IPS DF 4.7 (cell line): ENCODE data around the gene LARP1B.
"Not testable (repeated sequence)": the region's sequence is repeated elsewhere in the genome, so short reads cannot be mapped to it uniquely, and the experiment has no call there.

Source experiments
- DNase-seq: peaks from one replicate; pipeline ENCODE4 v3.0.0-alpha.2; 2013; ENCODE audit warnings: low spot score; ENCODE audit errors: extremely low read depth

Gene LARP1B

DNA sequence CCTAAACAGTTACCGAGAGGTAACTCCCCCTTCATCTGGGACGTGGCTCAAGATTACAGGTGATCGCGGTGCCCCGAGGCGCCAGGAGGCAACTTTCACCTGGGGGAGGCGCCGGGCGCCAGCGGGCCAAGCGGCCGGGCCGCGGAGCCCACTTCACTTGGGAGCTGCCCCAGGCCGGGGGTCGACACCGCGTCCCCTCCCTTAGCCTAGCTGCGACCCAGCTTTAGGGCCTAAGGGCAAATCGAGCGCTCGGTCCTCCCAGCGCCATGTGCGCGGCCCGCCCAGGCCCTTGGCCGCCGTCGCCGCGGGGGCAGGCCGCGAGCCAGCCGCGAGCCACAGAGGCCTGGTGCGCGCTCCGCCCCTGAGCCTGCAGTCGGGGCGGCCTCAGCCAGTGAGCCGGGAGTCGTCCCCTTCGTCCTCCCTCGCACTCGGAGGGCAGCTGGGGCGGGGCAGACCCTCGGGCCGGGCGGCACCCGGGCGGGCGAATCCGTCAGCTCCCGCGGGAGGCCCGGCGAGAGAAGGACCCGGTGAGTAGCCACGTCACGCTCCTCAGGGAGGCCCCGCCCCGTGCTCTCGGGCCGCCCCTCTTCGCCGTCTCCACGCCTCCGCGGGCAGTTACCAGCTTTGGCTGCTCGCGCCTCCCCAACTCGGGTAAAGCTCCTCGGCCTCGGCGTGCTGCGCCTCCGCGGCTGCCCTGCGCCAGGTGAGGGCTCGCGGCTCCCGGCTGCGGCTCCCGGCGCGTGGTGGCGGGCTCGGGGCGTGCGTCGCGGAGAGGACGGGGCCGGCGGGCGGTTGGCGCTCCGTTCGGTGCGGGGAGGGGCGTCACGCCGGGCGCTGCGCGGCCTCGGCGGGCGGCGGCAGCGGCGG lies at the start of gene LARP1B:
TSS of gene LARP1B (plus strand) at position 614 of the 867 bp plus-strand sequence. CDS start 13,640 bp downstream, outside the sequence.
- no peak for DNase-seq

DNA sequence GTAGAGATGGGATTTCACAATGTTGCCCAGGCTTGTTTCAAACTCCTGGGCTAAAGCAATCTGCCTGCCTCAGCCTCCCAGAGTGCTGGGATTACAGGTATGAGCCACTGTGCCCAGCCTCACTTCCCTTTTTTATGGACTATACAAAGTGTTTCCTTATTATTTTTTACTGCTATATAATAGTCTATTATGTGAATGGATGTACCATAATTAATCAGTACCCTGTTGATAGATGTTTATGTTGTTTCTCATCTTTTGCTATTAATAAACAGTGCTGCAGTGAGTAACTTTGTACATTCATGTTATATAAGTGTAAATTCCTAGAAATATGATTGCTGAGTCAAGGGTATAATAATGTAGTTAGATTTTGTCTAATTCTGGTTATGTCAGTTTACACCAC lies 35.8 kb upstream of the LARP1B start:
- no peak for DNase-seq

DNA sequence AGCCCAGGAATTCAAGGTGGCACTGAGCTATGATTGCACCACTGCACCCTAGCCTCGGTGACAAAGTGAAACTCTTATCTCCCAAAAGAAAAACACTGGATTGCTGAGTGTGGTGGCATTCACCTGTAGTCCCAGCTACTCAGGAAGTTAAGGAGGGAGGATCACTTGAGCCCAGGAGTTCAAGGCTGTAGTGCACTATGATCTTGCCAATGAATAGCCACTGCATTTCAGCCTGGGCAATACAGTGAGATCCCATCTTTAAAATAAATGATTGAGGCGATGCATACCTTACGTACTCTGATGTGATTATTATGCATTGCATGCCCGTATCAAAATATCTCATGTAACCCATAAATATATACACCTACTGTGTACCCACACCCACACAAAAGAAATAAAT lies 31.2 kb upstream of the LARP1B start:
- DNase-seq = no peak

DNA sequence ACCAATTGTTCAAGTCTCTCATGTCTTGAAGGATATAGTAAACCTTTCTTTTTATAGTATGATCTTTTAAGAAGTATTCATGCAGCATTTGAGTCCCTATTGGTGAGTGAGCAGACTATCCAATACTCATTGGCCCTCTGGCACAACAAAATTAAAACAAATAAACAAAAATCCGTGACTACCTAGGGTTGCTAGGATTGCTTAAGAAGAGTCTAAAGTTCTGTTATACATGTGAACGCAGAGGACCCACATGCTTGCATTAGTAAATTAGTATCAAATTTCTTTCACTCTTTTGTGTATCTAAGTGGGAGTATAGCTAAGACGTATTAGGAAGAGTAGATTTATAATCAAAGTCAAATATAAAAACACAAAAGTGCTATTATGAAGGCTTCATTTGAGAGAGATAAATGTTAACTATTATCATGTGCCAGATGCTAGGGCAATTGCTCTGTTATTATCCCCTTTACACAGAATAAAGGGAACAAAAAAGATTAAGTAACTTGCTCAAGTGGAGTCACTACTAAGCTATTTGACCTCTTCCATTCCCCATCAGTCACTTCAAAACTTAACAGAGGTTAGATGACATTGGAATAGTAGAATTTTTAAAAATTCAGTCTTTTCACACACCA lies 29.2 kb upstream of the LARP1B start:
- no peak for DNase-seq

DNA sequence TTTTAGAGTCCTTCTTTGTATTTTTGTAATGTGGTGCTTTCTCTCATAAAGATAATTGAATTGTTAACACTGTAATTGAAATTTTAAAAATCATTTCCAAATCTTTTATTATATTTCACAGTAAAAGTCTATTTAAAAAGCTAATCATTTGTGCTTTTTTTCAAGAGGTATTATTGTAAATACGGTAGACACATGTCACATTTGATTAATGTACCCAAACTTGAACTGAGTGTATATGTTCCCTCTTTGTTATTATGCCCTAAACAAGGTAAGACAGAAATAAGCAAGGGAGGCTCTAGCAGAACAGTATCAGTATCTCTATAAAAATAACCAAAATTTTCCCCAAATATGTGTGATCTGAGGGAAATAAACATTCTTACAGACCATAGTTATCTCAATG lies 21.5 kb upstream of the LARP1B start:
- no peak for DNase-seq

DNA sequence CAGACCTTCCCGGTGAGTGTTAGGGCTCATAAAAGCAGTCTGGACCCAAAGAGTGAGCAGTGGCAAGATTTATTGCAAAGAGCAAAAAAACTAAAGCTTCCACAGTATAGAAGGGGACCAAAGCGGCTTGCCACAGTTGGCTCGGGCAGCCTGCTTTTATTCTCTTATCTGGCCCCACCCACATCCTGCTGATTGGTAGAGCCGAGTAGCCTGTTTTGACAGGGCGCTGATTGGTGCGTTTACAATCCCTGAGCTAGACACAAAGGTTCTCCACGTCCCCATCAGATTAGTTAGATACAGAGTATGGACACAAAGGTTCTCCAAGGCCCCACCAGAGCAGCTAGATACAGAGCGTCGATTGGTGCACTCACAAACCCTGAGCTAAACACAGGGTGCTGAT lies 14.1 kb upstream of the LARP1B start:
- DNase-seq = not testable (repeated sequence)

DNA sequence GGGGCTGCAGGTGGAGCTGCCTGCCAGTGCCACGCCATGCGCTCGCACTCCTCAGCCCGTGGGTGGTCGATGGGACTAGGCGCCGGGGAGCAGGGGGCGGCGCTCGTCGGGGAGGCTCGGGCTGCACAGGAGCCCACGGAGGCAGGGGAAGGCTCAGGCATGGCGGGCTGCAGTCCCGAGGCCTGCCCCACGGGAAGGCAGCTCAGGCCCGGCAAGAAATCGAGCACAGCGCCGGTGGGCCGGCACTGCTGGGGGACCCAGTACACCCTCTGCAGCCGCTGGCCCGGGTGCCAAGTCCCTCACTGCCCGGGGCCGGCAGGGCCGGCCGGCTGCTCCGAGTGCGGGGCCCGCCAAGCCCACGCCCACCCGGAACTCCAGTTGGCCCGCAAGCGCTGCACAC lies 13.6 kb upstream of the LARP1B start:
- DNase-seq = not testable (repeated sequence)

DNA sequence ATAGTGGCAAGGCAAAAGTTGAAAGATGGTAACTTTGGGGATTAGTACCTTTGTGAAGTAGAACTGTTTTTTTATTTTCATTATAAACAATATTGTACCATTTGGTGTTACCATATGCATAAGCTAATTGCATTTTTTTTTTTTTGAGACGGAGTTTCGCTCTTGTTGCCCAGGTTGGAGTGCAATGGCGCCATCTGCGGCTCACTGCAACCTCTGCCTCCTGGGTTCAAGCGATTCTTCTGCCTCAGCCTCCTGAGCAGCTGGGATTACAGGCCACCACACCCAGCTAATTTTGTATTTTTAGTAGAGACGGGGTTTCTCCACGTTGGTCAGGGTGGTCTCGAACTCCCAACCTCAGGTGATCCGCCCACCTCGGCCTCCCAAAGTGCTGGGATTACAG lies 9.9 kb upstream of the LARP1B start:
- not testable (repeated sequence) for DNase-seq

DNA sequence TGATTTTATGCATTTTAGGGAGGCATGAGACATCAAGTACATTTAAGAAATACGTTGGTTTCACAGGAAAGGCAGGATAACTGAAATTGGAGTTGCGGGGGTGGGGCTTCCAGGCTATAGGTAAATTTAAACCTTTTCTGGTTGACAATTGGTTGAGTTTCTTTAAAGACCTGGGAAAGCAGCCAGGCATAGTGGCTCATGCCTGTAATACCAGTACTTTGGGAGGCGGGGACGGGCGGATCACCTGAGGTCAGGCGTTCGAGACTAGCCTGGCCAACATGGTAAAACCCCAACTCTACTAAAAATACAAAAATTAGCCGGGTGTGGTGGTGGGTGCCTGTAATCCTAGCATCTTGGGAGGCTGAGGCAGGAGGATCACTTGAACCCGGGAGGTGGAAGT lies 6.2 kb upstream of the LARP1B start:
- not testable (repeated sequence) for DNase-seq

DNA sequence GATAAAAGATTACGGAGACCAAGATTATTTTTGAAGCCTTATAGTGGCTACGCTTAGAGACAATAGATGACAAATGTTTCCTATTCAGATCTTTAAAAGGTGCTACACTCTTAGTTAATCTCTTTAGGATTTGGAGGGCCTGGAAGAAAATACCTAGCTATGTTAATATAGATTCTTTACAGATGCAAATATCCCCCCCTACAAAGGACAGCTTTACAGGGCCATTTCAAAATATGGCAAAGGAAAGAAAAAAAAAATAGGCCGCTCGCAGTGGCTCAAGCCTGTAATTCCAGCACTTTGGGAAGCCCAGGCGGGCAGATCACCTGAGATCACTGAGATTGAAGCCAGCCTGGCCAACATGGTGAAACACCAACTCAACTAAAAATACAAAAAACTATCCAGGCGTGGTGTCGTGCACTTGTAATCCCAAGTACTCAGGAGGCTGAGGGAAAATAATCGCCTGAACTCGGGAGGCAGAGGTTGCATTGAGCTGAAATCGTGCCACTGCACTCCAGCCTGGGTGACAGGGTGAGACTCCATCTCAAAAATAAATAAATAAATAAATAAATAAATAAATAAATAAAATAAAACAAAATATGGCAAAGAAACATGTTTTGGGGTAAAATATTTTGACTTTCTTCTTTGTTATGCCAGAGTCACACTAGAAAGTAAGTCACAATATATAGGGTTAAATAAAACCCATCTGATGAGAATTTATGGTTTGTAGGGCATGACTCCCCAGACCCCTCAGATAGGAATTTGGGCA lies 5.5 kb upstream of the LARP1B start:
- not testable (repeated sequence) for DNase-seq

DNA sequence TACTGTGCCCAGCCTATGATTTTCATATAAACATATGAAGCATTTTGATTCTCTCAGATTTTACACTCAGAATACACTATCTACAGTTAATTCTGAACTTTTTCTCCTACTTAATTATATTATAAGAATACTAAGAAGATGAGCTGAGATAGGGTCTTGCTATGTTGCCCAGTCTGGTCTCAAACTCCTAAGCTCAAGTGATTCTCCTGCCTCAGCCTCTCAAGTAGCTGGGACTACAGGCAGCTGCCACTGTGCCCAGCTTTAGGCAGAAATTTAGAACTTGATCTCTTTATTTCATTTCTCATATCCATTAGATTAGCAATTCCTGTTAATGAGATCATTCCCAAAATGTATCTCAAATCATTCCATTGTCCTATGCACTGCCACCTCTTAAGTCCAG lies 4.7 kb upstream of the LARP1B start:
- DNase-seq = no peak

DNA sequence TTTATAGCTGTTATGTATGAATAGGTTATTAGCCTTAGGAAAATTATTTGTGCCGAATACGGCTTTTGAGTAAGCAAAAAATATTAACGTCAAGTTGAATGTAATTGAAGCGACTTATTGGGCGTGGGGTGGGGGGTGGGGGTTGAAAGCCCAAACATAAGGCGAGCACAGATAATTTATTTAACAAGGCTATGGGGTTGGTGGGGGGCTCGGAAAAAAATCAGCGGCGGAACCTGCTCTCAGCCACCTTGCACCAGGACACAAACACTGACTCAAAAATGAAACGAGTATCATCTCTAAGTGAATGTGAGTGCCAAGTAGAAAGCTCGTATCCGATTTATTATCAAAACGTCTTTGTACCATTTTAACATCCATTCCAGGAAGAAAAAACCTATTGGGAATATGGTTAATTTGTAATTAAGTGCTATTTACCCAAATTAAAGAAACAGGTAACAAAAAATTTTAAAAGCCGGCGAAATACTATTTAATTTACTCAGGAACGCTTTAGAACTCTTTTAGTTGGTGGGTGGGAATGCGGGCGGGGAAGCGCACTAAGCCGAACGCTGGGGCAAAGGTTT lies 902 bp upstream of the LARP1B start:
- no peak for DNase-seq

DNA sequence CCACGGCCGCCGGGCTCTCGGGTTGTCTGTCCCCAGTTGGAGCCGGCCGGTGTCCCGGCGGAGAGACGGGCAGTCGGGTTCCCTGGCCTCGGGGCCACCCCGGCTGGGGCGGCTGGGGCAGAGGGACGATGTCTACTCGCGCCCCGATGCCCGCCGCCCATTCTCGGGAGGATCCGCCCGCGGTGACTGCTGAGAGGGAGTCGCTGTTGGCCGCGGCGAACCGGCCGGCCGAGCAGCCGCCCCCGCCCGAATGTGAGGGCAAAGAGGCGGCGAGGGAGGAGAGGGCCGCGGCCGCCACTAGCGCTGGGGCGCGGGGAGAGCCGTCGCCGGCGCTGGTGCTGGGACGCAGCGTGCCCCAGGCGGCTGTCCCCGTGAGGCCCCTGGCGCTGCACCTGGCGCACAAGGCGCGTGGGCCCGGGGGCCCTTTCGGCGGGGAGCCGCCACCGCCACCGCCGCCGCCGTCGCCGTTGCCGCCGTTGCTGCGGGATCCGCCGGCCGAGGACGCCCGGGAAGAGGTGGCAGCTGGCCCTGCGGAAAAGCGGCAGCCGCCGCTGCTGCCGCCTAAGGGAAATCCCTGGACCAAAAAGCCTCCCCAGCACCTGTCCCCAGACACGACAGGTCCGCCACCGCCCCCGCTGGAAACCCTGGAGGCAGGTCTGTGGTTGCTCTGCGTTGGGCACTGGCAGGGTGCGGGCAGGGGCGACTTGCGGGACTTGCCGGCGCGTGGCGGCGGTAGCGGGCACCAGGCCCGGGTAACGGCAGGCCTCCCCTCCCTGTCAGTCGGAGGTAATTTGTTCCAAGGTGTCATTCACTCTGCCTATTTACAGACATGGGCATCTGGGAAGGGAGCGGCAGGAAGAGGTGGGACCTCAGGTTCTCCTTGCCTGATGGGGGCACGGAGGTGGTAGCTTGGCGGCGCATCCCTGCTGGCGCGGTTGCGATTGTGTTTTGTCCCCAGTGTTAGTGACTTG lies 739 bp downstream of the LARP1B start:
- DNase-seq = no peak

DNA sequence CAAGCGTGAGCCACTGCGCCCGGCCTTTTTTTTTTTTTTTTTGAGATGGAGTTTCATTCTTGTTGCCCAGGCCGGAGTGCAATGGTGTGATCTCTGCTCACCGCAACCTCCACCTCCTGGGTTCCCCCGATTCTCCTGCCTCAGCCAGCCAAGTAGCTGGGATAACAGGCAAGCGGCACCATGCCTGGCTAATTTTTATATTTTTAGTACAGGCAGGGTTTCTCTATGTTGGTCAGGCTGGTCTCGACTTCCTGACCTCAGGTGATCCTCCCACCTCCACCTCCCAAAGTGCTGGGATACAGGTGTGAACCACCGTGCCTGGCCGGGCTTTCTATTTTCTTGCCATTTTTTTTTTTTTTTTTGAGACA lies 5.3 kb downstream of the LARP1B start:
- not testable (repeated sequence) for DNase-seq

DNA sequence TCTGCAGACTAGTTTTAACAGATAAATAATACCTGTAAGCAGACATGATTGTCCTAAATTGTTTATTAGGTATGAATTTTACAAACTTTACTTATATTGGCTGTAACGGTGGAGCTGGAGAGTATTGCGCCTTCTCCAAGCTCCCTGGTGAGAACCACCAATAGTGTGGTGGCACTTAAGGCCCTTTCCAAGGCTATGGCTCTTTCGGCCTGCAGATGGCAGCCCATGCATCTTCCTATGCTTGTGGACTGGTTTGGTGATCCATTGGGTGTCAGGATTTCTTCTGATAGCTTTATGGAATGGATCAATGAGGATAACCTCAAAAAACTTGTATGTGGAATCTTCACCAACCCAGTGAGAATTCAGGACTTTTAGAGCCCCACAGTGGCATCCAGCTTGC lies 7.8 kb downstream of the LARP1B start:
- no peak for DNase-seq

DNA sequence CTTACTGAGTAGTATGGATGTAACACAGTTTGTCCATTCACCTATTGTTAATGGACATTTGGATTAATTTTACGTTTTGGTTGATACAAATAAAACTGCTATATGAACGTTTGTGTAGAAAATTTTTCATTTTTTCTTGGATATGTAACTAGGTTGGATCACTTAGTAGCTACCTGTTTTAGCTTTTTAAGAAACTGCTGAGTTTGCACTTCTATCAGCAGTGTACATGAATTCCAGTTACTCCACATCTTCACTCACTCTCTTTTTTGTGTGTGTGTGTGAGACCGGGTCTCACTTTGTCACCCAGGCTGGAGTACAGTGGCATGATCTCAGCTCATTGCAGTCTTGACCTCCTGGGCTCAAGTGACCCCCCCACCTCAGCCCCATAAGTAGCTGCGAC lies 15.4 kb downstream of the LARP1B start:
- no peak for DNase-seq

DNA sequence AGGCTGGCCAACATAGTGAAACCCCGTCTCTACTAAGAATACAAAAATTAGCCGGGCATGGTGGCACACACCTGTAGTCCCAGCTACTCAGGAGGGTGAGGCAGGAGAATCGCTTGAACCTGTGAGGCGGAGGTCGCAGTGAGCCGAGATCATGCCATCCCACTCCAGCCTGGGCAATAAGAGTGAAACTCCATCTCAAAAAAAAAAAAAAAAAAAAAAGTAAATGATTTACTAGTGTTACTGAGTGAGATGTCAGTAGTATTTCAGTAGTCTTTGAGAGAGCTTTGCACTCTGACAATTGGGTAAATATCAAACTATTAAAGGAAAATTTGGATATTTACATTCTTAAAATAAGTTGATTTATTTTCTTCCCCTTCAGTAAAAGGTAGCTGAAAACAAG lies 34.2 kb downstream of the LARP1B start:
- DNase-seq = not testable (repeated sequence)

DNA sequence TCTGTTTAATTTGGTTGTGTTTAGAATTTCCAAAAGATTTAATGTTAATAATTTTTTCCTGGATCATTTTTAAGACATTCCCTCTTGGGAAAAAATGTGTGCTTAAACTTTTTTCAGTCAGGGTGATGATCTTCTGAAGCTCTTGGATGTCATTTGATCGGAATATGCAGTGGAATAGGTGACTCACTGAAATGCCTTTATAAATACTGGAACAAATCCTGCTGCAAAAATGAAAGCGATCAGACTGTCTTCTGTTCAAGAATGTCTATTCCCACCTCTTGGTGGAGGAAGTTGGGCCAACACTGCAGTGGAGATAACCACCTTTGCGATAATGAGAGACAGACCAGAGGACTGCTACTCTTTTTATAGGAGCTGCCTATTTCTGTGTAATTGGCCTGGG lies 46.7 kb downstream of the LARP1B start:
- no peak for DNase-seq

DNA sequence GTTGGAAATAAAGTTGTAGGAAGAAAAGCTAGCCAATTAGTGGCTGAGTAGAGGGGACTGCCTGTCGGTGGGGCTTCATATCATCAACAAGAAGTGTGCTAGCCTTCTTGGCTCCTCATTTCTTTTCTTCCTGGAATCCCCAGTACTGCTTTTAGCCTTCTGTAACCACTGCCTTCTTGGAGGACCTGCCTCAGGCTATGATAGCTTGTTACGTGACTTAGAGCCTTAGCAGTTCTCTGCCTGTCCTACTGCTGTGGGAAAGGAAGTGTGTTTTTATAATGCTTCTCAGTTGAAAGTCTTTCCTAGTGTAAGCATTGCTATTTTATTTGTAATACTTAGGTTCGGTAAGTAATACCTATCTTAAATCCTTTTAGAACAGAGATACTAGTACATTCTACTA lies 61.9 kb downstream of the LARP1B start:
- DNase-seq = no peak

DNA sequence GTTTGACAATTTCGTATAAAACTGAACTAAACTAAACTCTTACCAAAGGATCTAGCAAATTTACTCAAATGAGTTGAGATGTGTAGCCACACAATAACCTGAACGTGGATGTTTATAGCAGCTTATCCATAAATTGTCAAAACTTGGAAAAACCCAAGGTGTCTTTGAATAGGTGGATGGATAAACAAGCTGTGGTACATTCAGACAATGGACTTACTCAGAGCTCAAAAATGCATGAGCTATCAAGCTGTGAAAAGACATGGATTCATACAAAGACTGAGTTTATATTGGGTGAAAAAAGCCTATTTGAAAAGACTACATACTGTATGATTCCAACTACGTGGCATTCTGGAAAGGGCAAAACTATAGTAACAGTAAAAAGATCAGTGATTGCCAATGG lies 69.5 kb downstream of the LARP1B start:
- DNase-seq = no peak

DNA sequence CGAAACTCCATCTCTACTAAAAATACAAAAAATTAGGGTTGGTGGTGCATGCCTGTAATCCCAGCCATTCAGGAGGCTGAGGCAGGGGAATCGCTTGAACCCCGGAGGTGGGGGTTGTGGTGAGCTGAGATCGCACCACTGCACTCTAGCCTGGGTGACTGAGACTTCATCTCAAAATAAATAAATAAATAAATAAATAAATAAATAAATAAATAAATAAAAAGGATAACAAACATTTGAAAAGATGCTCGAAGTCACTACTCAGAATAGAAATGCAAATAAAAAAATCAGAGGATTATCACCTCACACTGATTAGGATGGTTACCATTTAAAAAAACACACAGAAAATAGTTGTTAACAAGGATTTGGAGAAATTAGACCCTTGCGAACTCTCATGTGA lies 73.8 kb downstream of the LARP1B start:
- DNase-seq = no peak
